Amygdala (tissue), 56 donors: Measurements from ENCODE around the gene TMEM156.
A peak's percentile ranks its signal among the peaks of the same experiment; 100 is the strongest.
"Not testable (repeated sequence)": the region's sequence is repeated elsewhere in the genome, so short reads cannot be mapped to it uniquely, and the experiment has no call there.

Experiments
- DNase-seq, 56 donors: peaks; one replicate each; lab custom pipeline; 2025; lab: John Stamatoyannopoulos, UW

Gene TMEM156

DNA sequence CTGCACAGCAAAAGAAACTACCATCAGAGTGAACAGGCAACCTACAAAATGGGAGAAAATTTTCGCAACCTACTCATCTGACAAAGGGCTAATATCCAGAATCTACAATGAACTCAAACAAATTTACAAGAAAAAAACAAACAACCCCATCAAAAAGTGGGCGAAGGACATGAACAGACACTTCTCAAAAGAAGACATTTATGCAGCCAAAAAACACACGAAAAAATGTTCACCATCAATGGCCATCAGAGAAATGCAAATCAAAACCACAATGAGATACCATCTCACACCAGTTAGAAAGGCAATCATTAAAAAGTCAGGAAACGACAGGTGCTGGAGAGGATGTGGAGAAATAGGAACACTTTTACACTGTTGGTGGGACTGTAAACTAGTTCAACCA is 30.2 kb downstream of the TMEM156 start:
- DNase-seq: not testable (repeated sequence)

DNA sequence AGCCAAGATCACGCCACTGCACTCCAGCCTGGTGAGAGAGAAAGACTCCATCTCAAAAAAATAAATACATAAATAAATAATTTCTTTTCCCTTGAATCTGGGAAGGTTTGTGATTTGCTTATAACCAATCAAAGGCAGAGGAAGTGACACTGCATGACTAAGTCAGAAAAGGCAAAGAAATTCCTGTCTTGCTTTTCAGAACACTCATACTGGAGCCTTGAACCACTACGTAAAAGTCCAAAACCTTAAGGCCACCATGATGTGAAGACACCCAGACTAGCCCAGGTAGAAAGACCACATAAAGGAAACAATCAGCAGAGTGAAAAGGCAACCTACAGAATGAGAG is 36.6 kb downstream of the TMEM156 start:
- DNase-seq: no peak

DNA sequence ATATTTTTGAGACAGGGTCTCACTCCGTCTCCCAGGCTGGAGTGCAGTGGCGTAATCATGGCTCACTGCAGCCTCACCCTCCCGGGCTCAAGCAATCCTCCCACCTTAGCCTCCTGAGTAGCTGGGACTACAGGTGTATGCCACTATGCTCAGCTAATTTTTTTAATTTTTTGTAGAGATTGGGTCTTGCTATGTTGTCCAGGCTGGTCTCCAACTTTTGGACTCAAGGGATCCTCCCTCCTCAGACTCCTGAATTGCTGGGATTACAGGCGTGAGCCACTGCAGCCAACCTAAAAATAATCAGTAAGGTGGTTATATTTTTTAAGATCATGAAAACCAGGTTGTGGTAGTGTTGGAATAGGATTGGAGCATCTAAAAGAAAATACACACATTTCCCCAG is 38.1 kb downstream of the TMEM156 start:
- no peak for DNase-seq

DNA sequence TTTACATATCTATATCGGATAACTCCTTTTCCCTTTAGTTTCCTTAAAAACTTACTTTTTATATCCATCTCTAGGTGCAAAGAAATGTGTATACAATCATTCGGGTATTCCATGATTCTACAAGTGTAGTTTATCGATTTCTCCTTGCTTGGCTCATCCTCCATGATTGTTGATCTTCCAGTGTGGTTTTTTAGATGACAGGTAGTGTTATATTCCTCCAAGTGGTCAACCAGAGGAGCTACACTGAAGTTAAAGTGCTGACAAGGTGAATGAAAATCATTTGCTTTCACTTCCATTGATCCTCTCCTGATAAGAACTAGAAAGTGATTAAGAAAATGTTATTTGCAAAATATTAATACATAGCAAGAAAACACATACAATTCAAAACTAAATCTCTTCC is 38.5 kb downstream of the TMEM156 start:
- DNase-seq: no peak

DNA sequence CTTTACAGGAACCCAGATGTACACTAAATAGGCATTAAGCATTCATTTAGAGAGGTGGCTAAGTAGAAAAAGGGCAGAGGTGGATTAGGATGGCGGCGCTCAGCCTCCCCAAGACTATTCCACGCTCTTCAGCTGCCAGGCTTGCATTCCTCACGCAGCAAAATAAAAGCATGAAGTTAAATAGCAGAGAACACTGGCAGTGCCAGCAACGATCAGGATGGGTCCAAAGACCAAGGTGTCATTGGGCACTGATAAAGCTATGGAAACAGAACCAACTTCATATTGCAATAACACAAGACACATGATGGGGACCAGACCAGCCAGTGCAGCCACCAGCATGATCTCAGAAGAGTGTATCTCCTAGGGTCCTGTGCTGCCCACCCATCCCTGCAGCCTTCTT is 42.0 kb downstream of the TMEM156 start:
- DNase-seq: no peak

DNA sequence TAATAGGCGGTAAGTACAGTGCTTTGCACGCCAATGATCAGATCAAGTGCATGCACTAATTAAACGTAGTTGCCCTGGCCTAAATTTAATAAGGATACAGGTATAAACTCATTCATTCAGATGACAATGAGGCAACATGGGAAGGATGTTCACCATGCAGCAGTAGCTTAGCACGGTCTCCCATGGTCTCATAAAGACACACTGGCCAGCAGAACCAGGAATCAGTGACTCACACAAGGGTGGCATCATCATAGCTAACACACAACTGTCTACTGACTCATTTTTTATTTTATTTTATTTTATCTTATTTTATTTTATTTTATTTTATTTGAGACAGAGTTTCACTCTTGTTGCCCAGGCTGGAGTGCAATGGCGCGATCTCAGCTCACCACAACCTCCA is 42.7 kb downstream of the TMEM156 start:
- no peak for DNase-seq

DNA sequence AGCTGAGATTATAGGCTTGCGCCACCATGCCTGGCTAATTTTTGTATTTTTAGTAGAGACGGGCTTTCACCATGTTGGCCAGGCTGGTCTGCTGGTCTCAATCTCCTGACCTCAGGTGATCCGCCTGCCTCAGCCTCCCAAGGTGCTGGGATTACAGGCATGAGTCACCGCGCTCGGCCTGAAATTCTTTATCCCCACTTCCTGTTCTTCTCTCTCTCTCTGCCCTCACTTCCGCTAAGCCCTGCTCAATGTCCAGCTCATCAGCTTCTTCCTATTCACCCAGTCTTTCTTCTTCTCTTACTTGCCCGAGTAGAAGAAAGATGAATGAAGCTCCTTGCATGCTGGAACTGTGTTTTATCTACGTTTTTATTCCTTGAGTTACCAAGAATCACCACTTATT is 43.9 kb downstream of the TMEM156 start:
- not testable (repeated sequence) for DNase-seq

DNA sequence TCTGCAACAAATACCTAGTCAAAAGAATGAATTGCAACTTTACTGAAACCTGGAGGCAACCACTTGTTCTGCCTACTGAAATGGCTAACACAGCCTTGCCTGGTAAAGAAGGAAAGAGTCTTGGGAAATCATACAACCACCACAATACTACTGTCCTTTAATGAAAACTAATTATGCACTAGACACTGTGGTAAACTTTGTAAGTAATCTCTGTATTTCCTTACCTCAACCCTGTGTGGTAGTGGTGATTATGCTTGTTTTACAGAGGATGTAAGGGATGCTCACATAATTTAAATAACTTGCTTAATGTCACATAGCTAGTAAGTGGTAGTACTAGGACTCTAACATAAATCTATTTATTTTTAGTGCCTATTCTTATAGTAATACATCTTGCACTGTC is 44.7 kb downstream of the TMEM156 start:
- DNase-seq: no peak

DNA sequence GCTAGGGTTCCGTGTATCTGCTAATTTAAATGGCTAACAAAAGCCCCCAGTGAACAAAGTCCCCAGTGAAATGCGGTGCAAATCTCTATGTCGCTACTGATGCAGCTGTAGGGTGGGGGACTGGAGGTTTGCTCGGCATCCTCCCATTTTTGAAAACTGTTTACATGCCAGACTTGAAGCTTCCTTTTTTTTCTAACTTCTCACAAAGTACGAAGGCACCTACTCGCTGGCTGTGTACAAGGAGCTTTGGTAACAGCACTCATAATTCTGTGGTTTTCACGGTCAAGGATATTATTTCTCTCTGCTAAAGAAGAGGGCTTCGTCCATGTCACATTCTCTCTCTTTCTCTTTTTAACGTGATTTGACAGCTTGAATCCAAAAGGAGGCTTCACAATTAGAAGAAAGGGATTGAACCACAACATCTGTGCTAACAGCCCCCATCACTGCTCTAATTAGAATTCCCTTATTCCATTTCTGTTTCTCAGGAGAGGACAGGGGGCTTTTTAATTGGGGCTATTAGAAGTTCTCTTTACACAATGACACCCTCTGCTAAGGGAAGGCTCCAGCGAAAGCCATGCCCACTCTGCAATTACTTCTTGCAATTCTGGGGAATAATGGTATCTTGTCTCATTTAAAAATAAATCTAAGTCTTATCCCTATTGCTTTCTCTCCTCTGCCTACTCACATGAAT is 46.7 kb downstream of the TMEM156 start:
- no peak for DNase-seq

DNA sequence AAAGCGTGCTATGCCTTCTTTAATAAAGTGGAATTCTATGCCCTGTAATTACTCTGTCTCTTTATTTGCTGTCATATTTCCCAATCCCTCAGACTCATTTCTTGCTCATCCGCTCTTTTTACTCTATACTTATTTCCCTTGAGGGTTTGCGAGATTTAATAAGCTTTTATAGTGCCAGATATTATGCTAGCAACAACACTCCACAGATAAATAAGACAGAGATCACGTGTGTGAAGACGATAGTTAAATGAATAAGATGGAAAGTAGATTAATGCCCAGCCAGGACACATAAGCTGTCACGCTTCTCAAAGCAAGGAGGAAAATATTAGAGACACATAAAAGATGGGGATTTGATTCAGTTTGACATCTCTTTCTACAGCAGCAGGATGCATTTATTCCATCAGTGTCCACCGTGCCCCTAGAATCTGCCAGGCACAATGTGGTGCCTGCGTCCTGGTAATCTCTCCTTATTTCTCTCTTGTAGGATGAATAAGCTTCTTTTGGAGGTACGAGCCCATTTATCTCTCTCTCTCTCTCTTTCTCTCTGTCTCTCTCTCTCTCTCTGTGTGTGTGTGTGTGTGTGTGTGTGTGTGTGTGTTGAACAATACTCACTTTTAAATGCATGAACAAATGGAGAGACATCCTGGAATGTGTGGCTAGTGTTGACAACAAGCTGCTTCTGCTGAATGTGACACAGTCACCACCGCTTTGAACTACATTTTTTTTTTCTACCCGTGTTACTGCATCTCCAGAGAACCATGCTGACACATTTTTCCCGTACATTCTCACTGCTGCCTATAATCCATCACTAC is 48.2 kb downstream of the TMEM156 start:
- peak in 1 of 56 donors; percentile 11 for DNase-seq

DNA sequence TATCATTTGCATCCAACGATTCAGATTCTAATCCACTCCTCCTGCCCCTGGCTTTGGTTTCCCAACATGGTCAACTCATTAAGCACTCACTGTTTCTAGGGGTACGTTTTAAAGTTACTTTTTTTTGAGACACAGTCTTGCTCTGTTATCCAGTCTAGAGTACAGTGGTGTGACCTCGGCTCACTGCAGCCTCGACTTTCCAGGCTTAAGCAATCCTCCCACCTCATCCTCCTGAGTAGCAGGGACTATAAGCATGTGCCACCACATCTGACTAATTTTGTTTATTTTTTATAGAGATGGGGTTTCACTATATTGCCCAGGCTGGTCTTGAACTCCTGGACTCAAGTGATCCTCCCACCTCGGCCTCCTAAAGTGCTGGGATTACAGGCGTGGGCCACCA is 48.9 kb downstream of the TMEM156 start:
- DNase-seq: no peak

DNA sequence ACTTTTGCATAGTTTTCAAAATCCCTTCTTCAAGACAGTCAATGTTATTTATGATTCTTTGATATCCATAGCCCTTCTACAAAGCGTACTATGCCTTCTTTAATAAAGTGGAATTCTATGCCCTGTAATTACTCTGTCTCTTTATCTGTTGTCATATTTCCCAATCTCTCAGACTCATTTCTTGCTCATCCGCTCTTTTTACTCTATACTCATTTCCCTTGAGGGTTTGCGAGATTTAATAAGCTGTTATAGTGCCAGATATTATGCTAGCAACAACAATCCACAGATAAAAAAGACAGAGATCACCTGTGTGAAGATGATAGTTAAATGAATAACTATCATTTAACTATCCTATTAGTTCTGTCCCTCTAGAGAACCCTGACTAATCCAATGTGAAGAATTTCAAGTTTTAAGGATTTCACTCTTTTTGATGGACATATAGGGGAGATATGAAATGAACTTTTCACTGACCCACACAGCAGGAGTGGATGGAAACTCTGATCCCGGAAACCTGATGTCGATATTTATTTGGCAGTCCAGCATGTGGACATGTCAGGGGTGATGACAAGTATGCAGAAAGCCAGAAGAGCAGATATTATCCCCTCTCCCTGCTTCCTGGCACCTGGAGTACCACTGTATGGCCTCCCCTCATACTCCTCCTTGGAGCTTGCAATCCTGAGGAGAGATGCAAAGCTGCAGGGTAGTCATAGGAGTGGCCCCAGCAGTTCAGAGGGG is 49.7 kb downstream of the TMEM156 start:
- DNase-seq: no peak

DNA sequence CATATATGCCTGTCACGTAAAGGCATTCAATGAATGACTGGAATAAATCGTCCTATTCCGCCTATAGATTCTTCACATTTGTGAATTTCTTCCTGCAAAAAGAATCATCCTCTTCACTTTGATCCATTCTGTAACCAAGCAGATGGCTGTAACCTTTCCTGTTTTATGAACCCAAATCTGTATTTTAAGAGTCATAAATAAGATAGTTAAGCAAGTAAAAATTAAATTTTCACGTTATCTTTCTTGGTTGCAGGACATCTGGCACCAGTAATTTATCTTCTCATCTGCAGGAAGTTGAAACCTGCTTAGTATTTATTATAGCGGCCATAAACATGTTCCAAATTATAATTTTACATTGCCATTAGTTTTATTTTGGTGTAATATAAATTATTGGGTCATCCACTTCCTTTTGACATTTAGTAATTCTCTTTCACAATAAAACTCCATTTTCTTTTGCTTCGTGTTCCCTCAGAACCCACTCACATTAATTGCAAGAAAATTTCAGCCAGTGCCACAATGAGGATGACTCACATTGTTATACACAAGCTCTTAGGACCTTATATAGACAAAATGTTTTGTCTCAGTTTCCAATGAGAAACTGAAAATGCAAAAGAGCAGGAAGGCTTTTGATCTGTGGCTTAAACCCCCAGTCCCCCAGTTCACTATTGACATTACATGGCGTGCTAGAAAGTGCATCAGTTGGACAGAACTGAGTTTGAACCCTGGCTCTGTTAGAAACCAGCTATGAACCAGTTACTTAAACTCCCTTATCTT is 51.1 kb downstream of the TMEM156 start:
- no peak for DNase-seq

DNA sequence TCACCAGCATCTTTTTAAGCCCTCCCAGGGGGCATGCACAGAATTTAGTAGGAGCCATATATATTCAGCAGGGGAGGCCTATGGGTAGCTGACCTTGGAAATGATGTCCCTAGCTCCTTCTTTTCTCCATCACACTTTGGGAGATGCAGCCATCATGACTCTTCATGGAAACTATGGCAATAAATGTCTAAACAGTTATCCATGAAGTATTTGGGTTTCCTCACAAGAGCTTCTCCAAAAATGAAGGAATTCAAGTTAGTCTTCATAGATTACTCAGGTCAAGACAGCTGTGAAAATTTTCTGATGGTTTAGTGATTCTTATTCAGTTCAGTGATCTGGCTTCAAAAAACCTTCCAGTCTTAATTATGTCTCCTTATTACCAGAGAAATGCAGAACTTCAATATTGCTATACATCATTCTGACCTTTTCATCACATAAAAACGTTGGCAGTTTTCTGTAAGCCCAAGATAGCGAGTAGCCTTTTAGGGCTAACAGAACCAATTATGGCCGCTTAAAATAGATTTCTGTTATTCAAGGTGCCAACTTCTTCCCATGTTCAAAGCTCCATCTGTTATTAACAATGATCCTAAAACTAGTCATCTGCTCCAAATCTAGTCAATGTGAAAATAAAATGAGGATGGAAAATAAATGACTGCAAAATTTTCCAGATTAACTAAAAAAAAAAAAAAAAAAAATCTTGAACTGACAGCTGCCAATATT is 52.5 kb downstream of the TMEM156 start:
- no peak for DNase-seq

DNA sequence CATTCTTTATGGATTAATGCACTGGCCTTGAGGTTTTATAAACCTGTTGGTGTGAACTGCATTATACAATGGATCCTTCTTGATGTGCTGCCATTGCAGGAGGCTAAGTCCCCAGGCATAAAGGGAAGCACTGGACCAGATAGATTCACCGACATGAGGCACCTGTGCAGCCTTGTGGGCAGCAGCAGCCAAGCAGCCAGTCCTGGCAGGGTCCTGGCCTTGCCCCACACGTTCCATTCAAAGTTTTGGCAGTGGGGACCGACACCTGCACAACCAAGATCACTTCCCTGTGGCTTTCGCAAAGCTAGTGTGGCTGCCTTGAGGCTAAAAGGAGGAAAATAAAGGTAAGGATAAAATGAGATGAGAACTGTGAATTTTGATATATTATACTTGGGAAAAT is 53.1 kb downstream of the TMEM156 start:
- no peak for DNase-seq

DNA sequence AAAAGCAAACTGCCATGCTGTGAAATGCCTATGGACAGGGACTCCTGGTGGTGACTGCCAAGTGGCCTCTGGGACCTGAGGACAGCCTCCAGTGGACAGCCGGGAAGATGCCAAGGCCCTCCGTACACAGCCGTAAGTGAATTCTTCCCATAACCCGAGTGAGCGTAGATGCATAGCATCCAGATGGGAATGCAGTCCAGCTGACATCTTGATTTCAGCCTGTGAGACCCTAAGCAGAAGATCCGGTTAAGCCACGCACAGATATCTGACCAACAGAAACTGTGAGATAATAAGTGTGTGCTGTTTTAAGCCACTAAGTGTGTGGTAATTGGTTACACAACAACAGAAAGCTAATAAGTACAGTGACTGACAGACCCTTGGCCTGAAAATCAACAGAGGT is 55.9 kb downstream of the TMEM156 start:
- DNase-seq: no peak

DNA sequence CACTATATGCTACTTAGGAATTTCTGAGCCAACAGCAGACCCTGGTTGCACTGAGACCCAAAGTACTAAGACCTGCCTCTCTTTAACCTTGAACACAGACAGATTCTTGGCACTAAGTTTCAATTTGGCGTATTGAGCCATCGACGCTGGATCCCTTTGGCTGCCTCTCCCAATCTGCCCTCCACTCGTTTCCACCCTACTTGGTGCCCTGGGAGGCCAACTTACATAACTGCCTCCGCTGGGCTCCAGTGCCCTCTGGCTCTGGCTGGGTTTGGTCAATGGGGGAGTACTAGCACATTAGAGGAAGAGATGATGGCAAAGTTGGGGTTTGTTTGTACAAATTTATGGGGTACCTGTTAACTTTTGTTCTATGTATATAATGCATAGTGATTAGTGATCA is 63.5 kb downstream of the TMEM156 start:
- no peak for DNase-seq

DNA sequence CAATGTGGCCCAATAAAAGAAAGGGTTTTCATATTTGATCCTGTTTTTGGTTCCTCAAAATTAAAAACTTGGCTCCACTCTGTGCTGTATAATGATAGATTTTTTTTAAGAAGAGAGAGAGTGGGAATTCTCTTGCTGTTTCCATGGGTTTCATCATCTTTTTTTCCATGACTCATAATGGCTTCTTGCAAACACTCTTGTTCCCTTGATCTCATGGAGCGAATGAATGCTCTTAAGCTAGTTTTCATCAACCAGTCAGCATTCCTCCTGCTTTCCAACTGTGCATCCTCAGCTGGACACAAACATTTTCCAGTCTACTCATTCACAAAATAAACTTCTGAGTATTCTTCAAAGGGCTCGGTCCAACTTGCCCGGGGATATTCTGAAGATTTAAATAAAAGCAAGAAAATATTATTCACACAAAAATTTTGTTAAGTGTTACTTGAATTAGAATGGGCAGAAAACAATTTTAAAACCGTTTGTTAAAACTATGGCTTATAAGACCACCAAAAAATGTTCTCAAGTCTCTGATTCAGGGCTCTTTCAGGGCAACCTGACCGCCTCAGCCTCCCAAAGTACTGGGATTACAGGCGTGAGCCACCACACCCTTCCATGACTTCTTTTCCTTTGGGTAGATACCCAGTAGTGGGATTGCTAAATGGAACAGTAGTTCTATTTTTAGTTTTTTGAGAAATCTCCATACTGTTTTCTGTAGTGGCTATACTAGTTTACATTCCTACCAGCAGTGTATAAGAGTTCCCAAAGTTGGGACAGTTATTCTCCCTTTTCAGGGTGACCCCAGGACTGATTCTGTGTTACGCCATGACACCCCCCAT is 64.7 kb downstream of the TMEM156 start:
- DNase-seq: no peak

DNA sequence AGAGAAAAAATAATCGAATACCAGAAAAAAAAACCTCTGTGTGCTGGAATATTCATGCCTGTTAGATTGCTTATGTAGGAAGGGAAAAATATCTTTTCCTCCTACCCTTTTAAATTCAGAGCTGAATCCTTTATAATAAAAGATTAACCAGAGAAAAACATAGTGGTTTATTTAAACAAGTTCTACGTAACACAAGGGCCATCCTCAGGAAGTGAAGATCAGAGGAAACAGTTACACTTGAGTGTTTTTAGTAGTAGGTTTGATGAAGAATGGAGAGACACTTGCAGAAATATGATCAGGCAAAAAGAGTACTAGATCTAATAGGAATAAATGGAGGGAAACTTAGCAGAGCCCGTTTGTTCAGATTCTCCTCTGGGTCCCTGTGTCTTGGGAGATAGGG is 66.3 kb downstream of the TMEM156 start:
- DNase-seq: no peak
